Brain microvascular endothelial cell (primary cell): ENCODE results near the gene MS4A8.

Source experiments
- DNase-seq: peaks from one replicate; pipeline ENCODE4 v3.0.0-alpha.2; 2020
- H3K27ac ChIP-seq: fragments of 250-450 bp; sonication (Bioruptor Pico); 2 replicates; pipeline ENCODE4 v1.5.1; 2020; ENCODE audit warnings: mild to moderate bottlenecking, moderate library complexity
- H3K27me3 ChIP-seq: fragments of 250-450 bp; sonication (Bioruptor Pico); replicated peaks from 2 replicates; pipeline ENCODE4 v1.5.1; 2020; ENCODE audit warnings: mild to moderate bottlenecking
- H3K36me3 ChIP-seq: fragments of 250-450 bp; sonication (Bioruptor Pico); replicated peaks from 2 replicates; pipeline ENCODE4 v1.5.1; 2020; ENCODE audit warnings: mild to moderate bottlenecking
- H3K4me3 ChIP-seq: 2 replicates; pipeline ENCODE4 v1.5.1; 2011; ENCODE audit warnings: low read depth, mild to moderate bottlenecking, control low read depth, low read length, moderate library complexity
- CTCF ChIP-seq: IDR thresholded peaks from 2 replicates; pipeline ENCODE4 v1.5.1; 2011; ENCODE audit warnings: low read depth, mild to moderate bottlenecking, moderate library complexity, low read length, control low read depth, inconsistent platforms; ENCODE audit errors: missing control alignments
- in situ Hi-C: cut with HindIII; loops from 2 replicates; pipeline ENCODE4 v1.10.0; 2017; ENCODE audit warnings: low sequenced_read_pairs, low pct_ligation_motif_present

Gene MS4A8

GRCh38 chr11:60744114-60744513 lies 44.7 kb downstream of the MS4A8 start:
- Histone ChIP-seq H3K27ac (no peak overlapping the region), H3K36me3 (no peaks in the 10 kb centered on the region), H3K4me3 (no peak overlapping the region), H3K27me3 (no peaks in the 10 kb centered on the region)
- TF ChIP-seq CTCF: no peak
- in situ Hi-C loops: no loop called here
- DNase-seq: no peak

GRCh38 chr11:60747359-60747873 lies 48.0 kb downstream of the MS4A8 start:
- DNase-seq: no peak
- TF ChIP-seq CTCF: no peak
- in situ Hi-C loops: no loop called here
- Histone ChIP-seq H3K27me3 (no peaks in the 10 kb centered on the region), H3K4me3 (no peak overlapping the region), H3K36me3 (no peaks in the 10 kb centered on the region), H3K27ac (no peak overlapping the region)

GRCh38 chr11:60748225-60748624 lies 48.8 kb downstream of the MS4A8 start:
- in situ Hi-C loops: no loop called here

GRCh38 chr11:60748821-60749220 lies 49.4 kb downstream of the MS4A8 start:
- in situ Hi-C loops: no loop called here

More at GRCh38 chr11:60748225-60748624, 48.8 kb downstream of the MS4A8 start:
- no peak for DNase-seq
- TF ChIP-seq CTCF: no peak
- Histone ChIP-seq H3K36me3 (no peaks in the 10 kb centered on the region), H3K27me3 (no peaks in the 10 kb centered on the region), H3K4me3 (no peak overlapping the region), H3K27ac (no peak overlapping the region)

GRCh38 chr11:60750911-60751310 lies 51.5 kb downstream of the MS4A8 start:
- no peak overlapping the region for H3K4me3 ChIP-seq
- no peak overlapping the region for H3K27ac ChIP-seq
- H3K36me3 ChIP-seq: no peaks in the 10 kb centered on the region
- in situ Hi-C loops: no loop called here
- no peak for DNase-seq
- no peaks in the 10 kb centered on the region for H3K27me3 ChIP-seq
- TF ChIP-seq CTCF: no peak

More at GRCh38 chr11:60748821-60749220, 49.4 kb downstream of the MS4A8 start:
- no peak overlapping the region for H3K4me3 ChIP-seq
- TF ChIP-seq CTCF: no peak
- no peaks in the 10 kb centered on the region for H3K36me3 ChIP-seq
- H3K27me3 ChIP-seq: no peaks in the 10 kb centered on the region
- no peak for DNase-seq
- no peak overlapping the region for H3K27ac ChIP-seq

- in situ Hi-C loops: no loop called here
- TF ChIP-seq CTCF: no peak
- H3K27ac ChIP-seq: no peak overlapping the region
- DNase-seq: no peak
- H3K4me3 ChIP-seq: no peak overlapping the region
- H3K27me3 ChIP-seq: peaks cover 1% of the 10 kb centered on the region
- no peaks in the 10 kb centered on the region for H3K36me3 ChIP-seq
Measured at GRCh38 chr11:60753309-60753708, 53.9 kb downstream of the MS4A8 start.
